DND-41 (cell line): ENCODE data around the gene HOGA1.

Source experiments
- ATAC-seq: fragments of 200-7000 bp; cut with Tn5 transposase; 3 replicates; pipeline ENCODE4 v1.9.1; 2021; ENCODE audit warnings: low read depth; ENCODE audit not compliant: insufficient read depth
- DNase-seq: peaks from one replicate; pipeline ENCODE4 v3.0.0-alpha.2; 2020
- H2AFZ ChIP-seq: 2 replicates; pipeline ENCODE4 v1.6.0; 2012; ENCODE audit warnings: low read depth, low read length
- H3K27ac ChIP-seq: 2 replicates; pipeline ENCODE4 v1.5.1; 2012; ENCODE audit warnings: low read length, inconsistent platforms
- H3K27me3 ChIP-seq: fragments of 200-600 bp; sonication (generic); 2 replicates; pipeline ENCODE4 v1.6.0; 2012; ENCODE audit warnings: low read length, mild to moderate bottlenecking, inconsistent platforms; ENCODE audit not compliant: insufficient read depth, poor library complexity
- H3K36me3 ChIP-seq: 2 replicates; pipeline ENCODE4 v1.5.1; 2012; ENCODE audit warnings: low read length, inconsistent platforms; ENCODE audit not compliant: insufficient read depth
- H3K4me1 ChIP-seq: 2 replicates; pipeline ENCODE4 v1.5.1; 2012; ENCODE audit warnings: mild to moderate bottlenecking, low read length; ENCODE audit not compliant: insufficient read depth
- H3K4me2 ChIP-seq: 2 replicates; pipeline ENCODE4 v1.6.0; 2012; ENCODE audit warnings: mild to moderate bottlenecking, moderate library complexity, low read length, inconsistent platforms; ENCODE audit not compliant: insufficient read depth
- H3K4me3 ChIP-seq, 2 experiments: fragments of 200-600 bp in 1 of 2; shearing (Covaris generic) in 1 of 2; 2 replicates each; pipeline ENCODE4 v1.5.1; 2012 to 2016; ENCODE audit warnings: inconsistent platforms in 2 of 2, low read length in 2 of 2, mild to moderate bottlenecking in 2 of 2, low read depth in 1 of 2, moderate library complexity in 1 of 2
- H3K79me2 ChIP-seq: 2 replicates; pipeline ENCODE4 v1.6.0; 2012; ENCODE audit warnings: low read length, inconsistent platforms; ENCODE audit not compliant: insufficient read depth
- H3K9ac ChIP-seq: 2 replicates; pipeline ENCODE4 v1.6.0; 2012; ENCODE audit warnings: low read depth, mild to moderate bottlenecking, inconsistent platforms, low read length, moderate library complexity
- H3K9me3 ChIP-seq: 2 replicates; pipeline ENCODE4 v1.5.1; 2012; ENCODE audit warnings: low read length, moderate library complexity, mild to moderate bottlenecking, inconsistent platforms; ENCODE audit not compliant: insufficient read depth, severe bottlenecking
- H4K20me1 ChIP-seq: 2 replicates; pipeline ENCODE4 v1.6.0; 2012; ENCODE audit warnings: low read length; ENCODE audit not compliant: insufficient read depth
- EZH2 ChIP-seq: IDR thresholded peaks from 3 replicates; pipeline ENCODE4 v1.6.1; 2012; ENCODE audit warnings: borderline replicate concordance, low read depth, mild to moderate bottlenecking, moderate library complexity, low read length, inconsistent platforms; ENCODE audit not compliant: severe bottlenecking
- TF ChIP-seq, protein P1 (sequence below): IDR thresholded peaks from 2 replicates; pipeline ENCODE4 v1.5.1; 2012; ENCODE audit warnings: borderline replicate concordance, low read length, moderate library complexity, mild to moderate bottlenecking; ENCODE audit not compliant: poor library complexity, severe bottlenecking; ENCODE audit errors: extremely low read depth

HOGA1 gene

DNA sequence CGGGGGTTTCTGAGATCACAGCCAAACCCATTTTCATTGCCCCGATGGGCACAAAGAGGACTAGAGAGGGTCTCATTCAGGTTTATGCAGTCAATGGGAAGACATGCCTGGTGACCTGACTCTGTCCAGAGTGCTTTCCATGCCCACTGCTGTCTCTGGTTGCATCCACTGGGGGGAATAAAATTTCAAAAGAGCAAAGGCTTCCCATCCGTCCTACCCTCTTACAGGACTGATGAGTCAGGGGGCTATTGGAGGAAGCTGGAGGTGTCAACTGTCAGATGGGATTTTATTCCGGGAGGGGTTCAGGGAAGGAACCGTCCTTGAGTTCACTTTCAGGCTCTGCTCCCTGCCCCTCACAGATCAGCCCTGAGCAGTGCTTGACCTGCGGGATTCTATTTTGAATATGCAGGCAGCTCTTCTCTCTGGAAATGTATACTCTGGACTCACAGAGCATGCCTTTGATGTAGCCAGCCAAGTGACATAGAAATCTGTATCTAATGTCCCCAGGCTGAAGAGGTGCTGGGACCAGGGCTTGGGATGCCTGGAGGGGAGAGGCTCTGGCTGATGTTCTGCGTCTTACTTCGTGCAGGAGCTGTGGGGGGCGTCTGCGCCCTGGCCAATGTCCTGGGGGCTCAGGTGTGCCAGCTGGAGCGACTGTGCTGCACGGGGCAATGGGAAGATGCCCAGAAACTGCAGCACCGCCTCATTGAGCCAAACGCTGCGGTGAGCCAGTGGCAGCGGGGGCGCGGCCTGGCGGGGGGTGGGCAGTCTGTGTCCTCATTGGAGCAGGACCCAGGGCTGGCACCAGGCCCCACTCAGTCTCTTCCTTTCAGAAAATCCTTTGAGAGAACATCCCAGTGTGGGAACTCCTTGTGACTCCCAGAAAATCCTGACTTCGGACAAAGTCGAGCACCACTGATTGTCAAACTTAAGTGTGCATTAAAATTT is 17.4 kb downstream of the HOGA1 start:
- H3K4me3 ChIP-seq = no peak overlapping the region
- H3K9me3 ChIP-seq = no peaks in the 10 kb centered on the region
- DNase-seq = no peak
- H3K4me1 ChIP-seq = no peaks in the 10 kb centered on the region
- no peaks in the 10 kb centered on the region for H3K27me3 ChIP-seq
- ATAC-seq = no peak
- H3K27ac ChIP-seq = no peak overlapping the region
- H3K79me2 ChIP-seq = no peaks in the 10 kb centered on the region
- H3K4me2 ChIP-seq = no peak overlapping the region
- no peaks in the 10 kb centered on the region for H3K36me3 ChIP-seq
- H2AFZ ChIP-seq = no peak overlapping the region
- H4K20me1 ChIP-seq = no peaks in the 10 kb centered on the region
- no peak for TF ChIP-seq EZH2
- TF ChIP-seq, protein P1, sequence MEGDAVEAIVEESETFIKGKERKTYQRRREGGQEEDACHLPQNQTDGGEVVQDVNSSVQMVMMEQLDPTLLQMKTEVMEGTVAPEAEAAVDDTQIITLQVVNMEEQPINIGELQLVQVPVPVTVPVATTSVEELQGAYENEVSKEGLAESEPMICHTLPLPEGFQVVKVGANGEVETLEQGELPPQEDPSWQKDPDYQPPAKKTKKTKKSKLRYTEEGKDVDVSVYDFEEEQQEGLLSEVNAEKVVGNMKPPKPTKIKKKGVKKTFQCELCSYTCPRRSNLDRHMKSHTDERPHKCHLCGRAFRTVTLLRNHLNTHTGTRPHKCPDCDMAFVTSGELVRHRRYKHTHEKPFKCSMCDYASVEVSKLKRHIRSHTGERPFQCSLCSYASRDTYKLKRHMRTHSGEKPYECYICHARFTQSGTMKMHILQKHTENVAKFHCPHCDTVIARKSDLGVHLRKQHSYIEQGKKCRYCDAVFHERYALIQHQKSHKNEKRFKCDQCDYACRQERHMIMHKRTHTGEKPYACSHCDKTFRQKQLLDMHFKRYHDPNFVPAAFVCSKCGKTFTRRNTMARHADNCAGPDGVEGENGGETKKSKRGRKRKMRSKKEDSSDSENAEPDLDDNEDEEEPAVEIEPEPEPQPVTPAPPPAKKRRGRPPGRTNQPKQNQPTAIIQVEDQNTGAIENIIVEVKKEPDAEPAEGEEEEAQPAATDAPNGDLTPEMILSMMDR = no peak
- H3K9ac ChIP-seq = no peak overlapping the region

DNA sequence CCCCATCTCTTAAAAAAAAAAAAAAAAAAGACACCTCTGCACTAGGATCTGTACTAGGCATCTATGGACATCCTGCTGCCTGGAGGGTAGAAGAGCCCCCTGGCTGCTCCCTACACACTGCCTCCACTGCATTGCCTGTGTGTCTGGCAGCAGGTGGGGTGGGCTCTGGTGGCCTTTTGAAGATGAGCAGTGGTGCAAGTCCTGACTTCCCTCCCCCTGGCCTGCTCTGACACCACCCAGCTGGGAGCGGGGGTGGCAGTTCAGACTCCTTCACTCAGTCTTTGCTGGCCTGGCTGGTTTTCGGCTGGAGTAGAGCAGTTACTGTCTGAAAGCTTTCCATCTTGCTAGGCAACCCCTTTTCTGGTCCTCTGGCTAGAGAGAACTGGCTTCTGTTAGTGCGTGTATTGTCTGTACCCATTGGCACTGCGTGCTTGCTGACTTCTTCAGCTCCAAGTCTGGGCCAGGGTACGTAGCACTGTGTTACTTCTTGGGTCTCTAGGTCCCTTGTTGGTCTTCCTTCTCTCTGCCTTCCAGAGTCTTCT is 23.0 kb downstream of the HOGA1 start:
- H3K9ac ChIP-seq = no peak overlapping the region
- TF ChIP-seq EZH2 = no peak
- TF ChIP-seq, protein P1 = no peak
- H4K20me1 ChIP-seq = no peaks in the 10 kb centered on the region
- peak; percentile 42; the same call in 1 of the 3 replicates for ATAC-seq
- no peak overlapping the region for H3K4me3 ChIP-seq
- H3K27ac ChIP-seq = no peak overlapping the region
- no peaks in the 10 kb centered on the region for H3K36me3 ChIP-seq
- H2AFZ ChIP-seq = no peak overlapping the region
- DNase-seq = peak; percentile 7
- no peaks in the 10 kb centered on the region for H3K4me1 ChIP-seq
- no peak overlapping the region for H3K4me2 ChIP-seq
- H3K27me3 ChIP-seq = peaks cover 3% of the 10 kb centered on the region
- H3K79me2 ChIP-seq = no peaks in the 10 kb centered on the region
- H3K9me3 ChIP-seq = no peaks in the 10 kb centered on the region

DNA sequence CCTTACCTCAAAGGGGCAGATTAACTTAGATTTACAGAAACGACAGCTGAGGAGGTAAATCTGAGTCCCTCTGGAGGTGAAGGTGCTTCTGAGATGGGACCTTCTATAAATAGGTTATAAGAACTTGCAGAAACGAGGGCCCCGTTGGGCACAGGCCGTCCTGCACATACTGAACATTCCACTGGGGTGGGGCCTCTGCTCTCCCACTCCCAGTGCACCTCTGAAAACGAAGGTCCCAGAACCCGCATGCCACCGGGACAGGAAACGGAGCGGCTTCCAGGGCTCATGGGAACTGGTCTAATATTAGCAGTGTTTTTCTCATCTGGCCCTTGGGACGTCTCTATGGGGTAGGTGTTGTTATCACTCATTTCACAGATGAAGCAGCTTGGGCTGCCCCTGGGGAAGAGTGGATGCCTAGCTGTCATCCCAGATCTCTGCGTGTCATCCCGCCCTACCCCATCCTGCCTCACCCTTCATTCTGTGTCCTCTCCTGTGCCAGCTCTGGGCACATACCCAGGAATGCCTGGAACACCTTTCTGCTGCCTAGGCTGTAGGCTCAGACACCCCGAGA is 24.9 kb downstream of the HOGA1 start:
- Histone ChIP-seq H3K27me3 (peaks cover 3% of the 10 kb centered on the region), H3K4me1 (no peaks in the 10 kb centered on the region), H3K4me2 (no peak overlapping the region)

More for the DNA sequence above, 24.9 kb downstream of the HOGA1 start:
- H3K4me3 ChIP-seq = no peak overlapping the region
- no peak for DNase-seq
- no peaks in the 10 kb centered on the region for H3K79me2 ChIP-seq
- H3K9me3 ChIP-seq = no peaks in the 10 kb centered on the region
- no peaks in the 10 kb centered on the region for H3K36me3 ChIP-seq
- TF ChIP-seq, protein P1 = no peak
- TF ChIP-seq EZH2 = no peak
- H3K27ac ChIP-seq = no peak overlapping the region
- H4K20me1 ChIP-seq = no peaks in the 10 kb centered on the region
- no peak overlapping the region for H2AFZ ChIP-seq
- ATAC-seq = no peak
- no peak overlapping the region for H3K9ac ChIP-seq
